HepG2 (cell line): ENCODE measurements around the gene GGT1. TPM values are rescaled to one million over a fixed set of nuclear protein-coding genes. Genes with fewer than 3 reads are reported as not detected.

Experiments used
- AGO1 ChIP-seq: fragments of 200-400 bp; formaldehyde crosslinking; IDR thresholded peaks from 2 replicates; pipeline ENCODE4 v1.6.1; 2017; ENCODE audit warnings: mild to moderate bottlenecking, low read depth, low read length, moderate library complexity; ENCODE audit not compliant: poor library complexity, severe bottlenecking
- ATF1 ChIP-seq: IDR thresholded peaks from 2 replicates; pipeline ENCODE4 v1.6.1; 2016; ENCODE audit warnings: mild to moderate bottlenecking, control low read depth
- ATM ChIP-seq: fragments of 450-650 bp; IDR thresholded peaks from 2 replicates; pipeline ENCODE4 v1.7.1; 2017; ENCODE audit warnings: mild to moderate bottlenecking, borderline replicate concordance
- BRCA1 ChIP-seq: sonication (generic); formaldehyde crosslinking; IDR thresholded peaks from 2 replicates; pipeline ENCODE4 v1.4.0; 2020; ENCODE audit warnings: missing genetic modification reagents
- CERS6 ChIP-seq: sonication (generic); formaldehyde crosslinking; IDR thresholded peaks from 2 replicates; pipeline ENCODE4 v1.5.0; 2020; ENCODE audit warnings: missing genetic modification reagents
- FOSL2 ChIP-seq: sonication (generic); formaldehyde crosslinking; IDR thresholded peaks from 2 replicates; pipeline ENCODE4 v1.4.0; 2020; ENCODE audit warnings: missing genetic modification reagents
- IRF2 ChIP-seq: IDR thresholded peaks from 2 replicates; pipeline ENCODE4 v1.6.1; 2018; ENCODE audit warnings: missing genetic modification reagents, missing compliant biosample characterization
- KDM4B ChIP-seq: sonication (generic); formaldehyde crosslinking; IDR thresholded peaks from 2 replicates; pipeline ENCODE4 v1.4.0; 2020; ENCODE audit warnings: missing genetic modification reagents
- KLF12 ChIP-seq: sonication (generic); formaldehyde crosslinking; IDR thresholded peaks from 2 replicates; pipeline ENCODE4 v1.4.0; 2020; ENCODE audit warnings: missing genetic modification reagents, borderline replicate concordance
- NR3C1 ChIP-seq: sonication (generic); formaldehyde crosslinking; IDR thresholded peaks from 2 replicates; pipeline ENCODE4 v1.4.0; 2020; ENCODE audit warnings: missing genetic modification reagents
- REPIN1 ChIP-seq: sonication (generic); formaldehyde crosslinking; IDR thresholded peaks from 2 replicates; pipeline ENCODE4 v1.8.0; 2022; ENCODE audit warnings: missing genetic modification reagents, low read depth, mild to moderate bottlenecking, borderline replicate concordance
- RFXAP ChIP-seq: sonication (generic); formaldehyde crosslinking; IDR thresholded peaks from 2 replicates; pipeline ENCODE4 v1.4.0; 2020; ENCODE audit warnings: missing genetic modification reagents, borderline replicate concordance
- SALL1 ChIP-seq: sonication (generic); formaldehyde crosslinking; IDR thresholded peaks from 2 replicates; pipeline ENCODE4 v1.8.0; 2022; ENCODE audit warnings: mild to moderate bottlenecking, missing genetic modification reagents
- THYN1 ChIP-seq: sonication (generic); formaldehyde crosslinking; IDR thresholded peaks from 2 replicates; pipeline ENCODE4 v1.8.1; 2023; ENCODE audit warnings: low read depth, mild to moderate bottlenecking, moderate library complexity, missing genetic modification reagents, borderline replicate concordance
- TRIM22 ChIP-seq: fragments of 450-650 bp; IDR thresholded peaks from 2 replicates; pipeline ENCODE4 v1.6.1; 2017
- ZBTB38 ChIP-seq: sonication (generic); formaldehyde crosslinking; IDR thresholded peaks from 2 replicates; pipeline ENCODE4 v1.5.1; 2020; ENCODE audit warnings: mild to moderate bottlenecking, missing genetic modification reagents
- ZNF124 ChIP-seq: sonication (generic); formaldehyde crosslinking; IDR thresholded peaks from 2 replicates; pipeline ENCODE4 v1.4.0; 2020; ENCODE audit warnings: missing genetic modification reagents
- ZNF232 ChIP-seq: sonication (generic); formaldehyde crosslinking; IDR thresholded peaks from 2 replicates; pipeline ENCODE4 v1.4.0; 2020; ENCODE audit warnings: missing genetic modification reagents, borderline replicate concordance
- ZNF296 ChIP-seq: sonication (generic); formaldehyde crosslinking; conservative IDR thresholded peaks from 2 replicates; pipeline ENCODE4 v1.5.0; 2020; ENCODE audit warnings: mild to moderate bottlenecking, missing genetic modification reagents
- ZNF317 ChIP-seq: sonication (generic); formaldehyde crosslinking; IDR thresholded peaks from 2 replicates; pipeline ENCODE4 v1.5.0; 2020; ENCODE audit warnings: mild to moderate bottlenecking, missing genetic modification reagents
- ZNF430 ChIP-seq: sonication (generic); formaldehyde crosslinking; IDR thresholded peaks from 2 replicates; pipeline ENCODE4 v1.9.0; 2021; ENCODE audit warnings: mild to moderate bottlenecking, missing genetic modification reagents
- ZNF574 ChIP-seq: sonication (generic); formaldehyde crosslinking; IDR thresholded peaks from 2 replicates; pipeline ENCODE4 v1.4.0; 2020; ENCODE audit warnings: missing genetic modification reagents
- ZNF615 ChIP-seq: sonication (generic); formaldehyde crosslinking; IDR thresholded peaks from 2 replicates; pipeline ENCODE4 v1.5.0; 2020; ENCODE audit warnings: mild to moderate bottlenecking, missing genetic modification reagents, borderline replicate concordance
- ZNF781 ChIP-seq: sonication (generic); formaldehyde crosslinking; IDR thresholded peaks from 2 replicates; pipeline ENCODE4 v1.5.1; 2020; ENCODE audit warnings: borderline replicate concordance, mild to moderate bottlenecking, missing genetic modification reagents; ENCODE audit errors: not compliant biosample characterization
- polyA plus RNA-seq, 8 experiments: library from polyadenylated mRNA; depleted of rRNA in 3 of 8; stranded (reverse) in 7 of 8; unstranded in 1 of 8; fragments of >200 nt; fragmentation: Illumina TruSeq in 4 of 8; extraction: Trizol in 4 of 8; gene quantifications; 2 replicates each; pipeline versions ENCODE4 v1.2.1 to v1.2.3, GENCODE V29; 2011 to 2016; ENCODE audit warnings: low read depth in 4 of 8, missing spikeins in 1 of 8, mixed read lengths in 1 of 8; ENCODE audit not compliant: insufficient read depth in 1 of 8
- total RNA-seq, 5 experiments: library from RNA; depleted of rRNA; stranded (reverse); fragments of >200 nt; fragmentation: Illumina TruSeq; extraction: Trizol; gene quantifications; 2 replicates each; pipeline ENCODE4 v1.2.3, GENCODE V29; 2016; ENCODE audit warnings: low read depth in 1 of 5
- TF ChIP-seq, protein P1 (sequence below): sonication (generic); formaldehyde crosslinking; IDR thresholded peaks from 2 replicates; pipeline ENCODE4 v1.4.0; 2020; ENCODE audit warnings: mild to moderate bottlenecking, missing genetic modification reagents

Gene GGT1
- total and polyA plus RNA-seq, 2 of the 13 experiments (the other 11 are each of a cell fraction or from before 2014, with no cell fraction given) = 29.9 to 103 TPM

GRCh38 chr22:24592851-24593558 lies 10.0 kb upstream of the GGT1 start, which contains the start of gene LRRC75B (continued):
- TF ChIP-seq ZNF296 (CRISPR knock-in tag) = no peak
- TF ChIP-seq CERS6 (CRISPR knock-in tag) = no peak
- TF ChIP-seq REPIN1 = peak; percentile 77; the same call in 1 of the 2 replicates
- peak; percentile 40 for TF ChIP-seq RFXAP (CRISPR knock-in tag)
- no peak for TF ChIP-seq AGO1
- TF ChIP-seq, protein P1, sequence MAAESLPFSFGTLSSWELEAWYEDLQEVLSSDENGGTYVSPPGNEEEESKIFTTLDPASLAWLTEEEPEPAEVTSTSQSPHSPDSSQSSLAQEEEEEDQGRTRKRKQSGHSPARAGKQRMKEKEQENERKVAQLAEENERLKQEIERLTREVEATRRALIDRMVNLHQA = no peak
- peak; percentile 55; the same call in 1 of the 2 replicates for TF ChIP-seq ZBTB38 (CRISPR knock-in tag)
- TF ChIP-seq ATF1 (CRISPR knock-in tag) = no peak; the same call in 1 of the 2 replicates
- no peak for TF ChIP-seq NR3C1
- no peak for TF ChIP-seq BRCA1 (CRISPR knock-in tag)
- TF ChIP-seq ZNF615 (CRISPR knock-in tag) = no peak
- peak; percentile 50; the same call in 1 of the 2 replicates for TF ChIP-seq KLF12 (CRISPR knock-in tag)
- 0 out of 2 replicates have a peak, but pooled peaks have one; percentile 34 for TF ChIP-seq ZNF124
- TF ChIP-seq ZNF781 (CRISPR knock-in tag) = no peak
- peak; percentile 61 for TF ChIP-seq FOSL2
- TF ChIP-seq KDM4B (CRISPR knock-in tag) = peak; percentile 81; the same call in 1 of the 2 replicates
- peak; percentile 49; the same call in 1 of the 2 replicates for TF ChIP-seq IRF2 (CRISPR knock-in tag)
- peak; percentile 59; the same call in 1 of the 2 replicates for TF ChIP-seq ZNF232 (CRISPR knock-in tag)
- 0 out of 2 replicates have a peak, but pooled peaks have one; percentile 22 for TF ChIP-seq ZNF430 (CRISPR knock-in tag)
- peak; percentile 66; the same call in 1 of the 2 replicates for TF ChIP-seq ZNF574
- peak; percentile 43; the same call in 1 of the 2 replicates for TF ChIP-seq THYN1 (CRISPR knock-in tag)
- no peak for TF ChIP-seq ZNF317 (CRISPR knock-in tag)
- no peak for TF ChIP-seq TRIM22
- no peak for TF ChIP-seq ATM
- TF ChIP-seq SALL1 (CRISPR knock-in tag) = peak; percentile 81
